K562 (cell line): ENCODE data around the gene AMMECR1. TPM values are rescaled to one million over a fixed set of nuclear protein-coding genes. Genes with fewer than 3 reads are reported as not detected.

ENCODE experiments used
- ARHGAP35 ChIP-seq: fragments of 450-650 bp; IDR thresholded peaks from 2 replicates; pipeline ENCODE4 v1.6.1; 2018; ENCODE audit not compliant: partially characterized antibody
- ATF4 ChIP-seq: fragments of 450-650 bp; formaldehyde crosslinking; IDR thresholded peaks from 2 replicates; pipeline ENCODE4 v1.4.0; 2022; ENCODE audit warnings: mild to moderate bottlenecking, moderate library complexity
- BRD9 ChIP-seq: fragments of 450-650 bp; IDR thresholded peaks from 2 replicates; pipeline ENCODE4 v1.6.1; 2018; ENCODE audit warnings: low read depth; ENCODE audit not compliant: partially characterized antibody
- HDAC1 ChIP-seq, 2 experiments: fragments of 450-650 bp; IDR thresholded peaks; 2 replicates each; pipeline ENCODE4 v1.6.1; 2016 to 2017; ENCODE audit warnings: inconsistent platforms in 1 of 2, mild to moderate bottlenecking in 1 of 2, moderate library complexity in 1 of 2
- RFX7 ChIP-seq: fragments of 250-450 bp; sonication (Bioruptor Pico); IDR thresholded peaks from 2 replicates; pipeline ENCODE4 v1.5.1; 2021; ENCODE audit warnings: mild to moderate bottlenecking
- polyA plus RNA-seq, 8 experiments: library from polyadenylated mRNA; depleted of rRNA in 4 of 8; stranded (reverse) in 5 of 8; unstranded in 3 of 8; fragments of >200 nt; fragmentation: Nextera tagmentation in 2 of 8; fragmentation: Illumina TruSeq in 1 of 8; extraction: Ambion mirVana in 2 of 8; extraction: Trizol in 1 of 8; gene quantifications; 2 replicates each; pipeline versions ENCODE4 v1.2.1 to v1.2.3, GENCODE V29; 2011 to 2014; ENCODE audit warnings: inconsistent platforms in 1 of 8, missing spikeins in 1 of 8
- total RNA-seq, 7 experiments: library from RNA; depleted of rRNA in 6 of 7; stranded (reverse); fragments of >200 nt in 6 of 7; fragmentation: Illumina TruSeq in 2 of 7; extraction: Trizol in 2 of 7; gene quantifications; 2 replicates each; pipeline versions ENCODE4 v1.2.1 to v1.2.3, GENCODE V29; 2011 to 2021; ENCODE audit warnings: low replicate concordance in 1 of 7
- TF ChIP-seq, protein P1 (sequence below): fragments of 250-450 bp; sonication (Bioruptor Pico); IDR thresholded peaks from 2 replicates; pipeline ENCODE4 v1.4.0; 2020
- TF ChIP-seq, protein P2 (sequence below): fragments of 450-650 bp; IDR thresholded peaks from 2 replicates; pipeline ENCODE4 v1.6.1; 2016; ENCODE audit warnings: borderline replicate concordance
- TF ChIP-seq, protein P3 (sequence below), 2 experiments: fragments of 450-650 bp; formaldehyde crosslinking in 1 of 2; IDR thresholded peaks; 2 replicates each; pipeline versions ENCODE4 v1.4.0 to v1.6.1; 2014 to 2020; ENCODE audit warnings: mild to moderate bottlenecking in 2 of 2, borderline replicate concordance in 1 of 2, low read depth in 1 of 2
- TF ChIP-seq, protein P4 (sequence below), 2 experiments: IDR thresholded peaks in 1 of 2; conservative IDR thresholded peaks in 1 of 2; 2 replicates each; pipeline ENCODE4 v1.6.1; 2016; ENCODE audit warnings: low read depth in 2 of 2, mild to moderate bottlenecking in 1 of 2, missing compliant biosample characterization in 1 of 2, missing genetic modification characterization in 1 of 2, moderate library complexity in 1 of 2

The AMMECR1 gene
- total and polyA plus RNA-seq, 9 of the 15 experiments (the other 6 are each of a cell fraction or from before 2014, with no cell fraction given) = 13.9 to 36.7 (median 23.6) TPM

- TF ChIP-seq ATF4 (CRISPR knock-in tag) = no peak
- no peak for TF ChIP-seq ARHGAP35
- TF ChIP-seq RFX7 (CRISPR knock-in tag) = no peak
- TF ChIP-seq, protein P1, sequence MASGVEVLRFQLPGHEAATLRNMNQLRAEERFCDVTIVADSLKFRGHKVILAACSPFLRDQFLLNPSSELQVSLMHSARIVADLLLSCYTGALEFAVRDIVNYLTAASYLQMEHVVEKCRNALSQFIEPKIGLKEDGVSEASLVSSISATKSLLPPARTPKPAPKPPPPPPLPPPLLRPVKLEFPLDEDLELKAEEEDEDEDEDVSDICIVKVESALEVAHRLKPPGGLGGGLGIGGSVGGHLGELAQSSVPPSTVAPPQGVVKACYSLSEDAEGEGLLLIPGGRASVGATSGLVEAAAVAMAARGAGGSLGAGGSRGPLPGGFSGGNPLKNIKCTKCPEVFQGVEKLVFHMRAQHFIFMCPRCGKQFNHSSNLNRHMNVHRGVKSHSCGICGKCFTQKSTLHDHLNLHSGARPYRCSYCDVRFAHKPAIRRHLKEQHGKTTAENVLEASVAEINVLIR (CRISPR knock-in tag) = no peak
- no peak for TF ChIP-seq HDAC1 (IDR thresholded peaks at IDR 0.05)
- TF ChIP-seq, protein P2, sequence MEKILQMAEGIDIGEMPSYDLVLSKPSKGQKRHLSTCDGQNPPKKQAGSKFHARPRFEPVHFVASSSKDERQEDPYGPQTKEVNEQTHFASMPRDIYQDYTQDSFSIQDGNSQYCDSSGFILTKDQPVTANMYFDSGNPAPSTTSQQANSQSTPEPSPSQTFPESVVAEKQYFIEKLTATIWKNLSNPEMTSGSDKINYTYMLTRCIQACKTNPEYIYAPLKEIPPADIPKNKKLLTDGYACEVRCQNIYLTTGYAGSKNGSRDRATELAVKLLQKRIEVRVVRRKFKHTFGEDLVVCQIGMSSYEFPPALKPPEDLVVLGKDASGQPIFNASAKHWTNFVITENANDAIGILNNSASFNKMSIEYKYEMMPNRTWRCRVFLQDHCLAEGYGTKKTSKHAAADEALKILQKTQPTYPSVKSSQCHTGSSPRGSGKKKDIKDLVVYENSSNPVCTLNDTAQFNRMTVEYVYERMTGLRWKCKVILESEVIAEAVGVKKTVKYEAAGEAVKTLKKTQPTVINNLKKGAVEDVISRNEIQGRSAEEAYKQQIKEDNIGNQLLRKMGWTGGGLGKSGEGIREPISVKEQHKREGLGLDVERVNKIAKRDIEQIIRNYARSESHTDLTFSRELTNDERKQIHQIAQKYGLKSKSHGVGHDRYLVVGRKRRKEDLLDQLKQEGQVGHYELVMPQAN = no peak
- TF ChIP-seq, protein P3, sequence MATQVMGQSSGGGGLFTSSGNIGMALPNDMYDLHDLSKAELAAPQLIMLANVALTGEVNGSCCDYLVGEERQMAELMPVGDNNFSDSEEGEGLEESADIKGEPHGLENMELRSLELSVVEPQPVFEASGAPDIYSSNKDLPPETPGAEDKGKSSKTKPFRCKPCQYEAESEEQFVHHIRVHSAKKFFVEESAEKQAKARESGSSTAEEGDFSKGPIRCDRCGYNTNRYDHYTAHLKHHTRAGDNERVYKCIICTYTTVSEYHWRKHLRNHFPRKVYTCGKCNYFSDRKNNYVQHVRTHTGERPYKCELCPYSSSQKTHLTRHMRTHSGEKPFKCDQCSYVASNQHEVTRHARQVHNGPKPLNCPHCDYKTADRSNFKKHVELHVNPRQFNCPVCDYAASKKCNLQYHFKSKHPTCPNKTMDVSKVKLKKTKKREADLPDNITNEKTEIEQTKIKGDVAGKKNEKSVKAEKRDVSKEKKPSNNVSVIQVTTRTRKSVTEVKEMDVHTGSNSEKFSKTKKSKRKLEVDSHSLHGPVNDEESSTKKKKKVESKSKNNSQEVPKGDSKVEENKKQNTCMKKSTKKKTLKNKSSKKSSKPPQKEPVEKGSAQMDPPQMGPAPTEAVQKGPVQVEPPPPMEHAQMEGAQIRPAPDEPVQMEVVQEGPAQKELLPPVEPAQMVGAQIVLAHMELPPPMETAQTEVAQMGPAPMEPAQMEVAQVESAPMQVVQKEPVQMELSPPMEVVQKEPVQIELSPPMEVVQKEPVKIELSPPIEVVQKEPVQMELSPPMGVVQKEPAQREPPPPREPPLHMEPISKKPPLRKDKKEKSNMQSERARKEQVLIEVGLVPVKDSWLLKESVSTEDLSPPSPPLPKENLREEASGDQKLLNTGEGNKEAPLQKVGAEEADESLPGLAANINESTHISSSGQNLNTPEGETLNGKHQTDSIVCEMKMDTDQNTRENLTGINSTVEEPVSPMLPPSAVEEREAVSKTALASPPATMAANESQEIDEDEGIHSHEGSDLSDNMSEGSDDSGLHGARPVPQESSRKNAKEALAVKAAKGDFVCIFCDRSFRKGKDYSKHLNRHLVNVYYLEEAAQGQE (IDR thresholded peaks at IDR 0.05; ENCODE audit: borderline replicate concordance) = no peak
- TF ChIP-seq, protein P3 (CRISPR knock-in tag; IDR thresholded peaks at IDR 0.05; ENCODE audit: low read depth) = no peak
- no peak for TF ChIP-seq BRD9
- TF ChIP-seq, protein P4, sequence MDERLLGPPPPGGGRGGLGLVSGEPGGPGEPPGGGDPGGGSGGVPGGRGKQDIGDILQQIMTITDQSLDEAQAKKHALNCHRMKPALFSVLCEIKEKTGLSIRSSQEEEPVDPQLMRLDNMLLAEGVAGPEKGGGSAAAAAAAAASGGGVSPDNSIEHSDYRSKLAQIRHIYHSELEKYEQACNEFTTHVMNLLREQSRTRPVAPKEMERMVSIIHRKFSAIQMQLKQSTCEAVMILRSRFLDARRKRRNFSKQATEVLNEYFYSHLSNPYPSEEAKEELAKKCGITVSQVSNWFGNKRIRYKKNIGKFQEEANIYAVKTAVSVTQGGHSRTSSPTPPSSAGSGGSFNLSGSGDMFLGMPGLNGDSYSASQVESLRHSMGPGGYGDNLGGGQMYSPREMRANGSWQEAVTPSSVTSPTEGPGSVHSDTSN (CRISPR knock-in tag; IDR thresholded peaks at IDR 0.05; ENCODE audit: low read depth) = no peak
- TF ChIP-seq, protein P4 (tag; conservative IDR thresholded peaks at IDR 0.05; ENCODE audit: low read depth) = no peak
Observed at GRCh38 chrX:110219920-110220319, 98.0 kb downstream of the AMMECR1 start (continued).
